Fibroblast of the aortic adventitia (primary cell): ENCODE measurements around the gene TEKT2. TPM values are rescaled to one million over a fixed set of nuclear protein-coding genes. Genes with fewer than 3 reads are reported as not detected.

Experiments
- DNase-seq: peaks from one replicate; pipeline ENCODE4 v3.0.0-alpha.2; 2010; ENCODE audit warnings: low read depth
- H3K4me3 ChIP-seq: 2 replicates; pipeline ENCODE4 v1.5.1; 2011; ENCODE audit warnings: low read depth, mild to moderate bottlenecking, control low read depth, low read length, moderate library complexity
- total RNA-seq: library from RNA; depleted of rRNA; stranded (reverse); fragments of >200 nt; gene quantifications from 2 replicates; pipeline ENCODE4 v1.2.3, GENCODE V29; 2012; ENCODE audit warnings: low replicate concordance
- TF ChIP-seq, protein P1 (sequence below): IDR thresholded peaks from 2 replicates; pipeline ENCODE4 v1.5.1; 2011; ENCODE audit warnings: mild to moderate bottlenecking, low read length, control low read depth, inconsistent platforms; ENCODE audit not compliant: insufficient read depth

Gene TEKT2
- total RNA-seq, 1 donor = 0.18 TPM

DNA sequence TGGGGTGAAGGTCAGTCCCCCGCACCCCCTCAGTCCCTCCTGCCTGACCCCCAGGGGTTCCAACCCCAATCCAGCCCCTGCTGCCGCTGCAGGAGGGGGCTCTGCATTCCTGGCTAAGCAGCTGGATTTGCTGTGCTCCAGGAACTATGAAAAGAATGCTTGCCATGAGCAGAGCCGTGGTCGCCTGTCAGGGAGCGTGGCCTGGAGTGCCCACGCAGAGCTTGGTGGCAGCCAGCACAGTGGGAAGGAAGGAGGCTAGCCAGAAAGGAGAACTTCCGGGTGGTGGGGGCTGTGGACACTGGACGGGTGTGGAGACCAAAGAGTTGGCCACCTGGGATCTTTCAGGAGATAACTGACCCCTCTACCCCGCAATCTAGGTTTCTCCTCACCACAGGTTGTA, 35.6 kb downstream of the TEKT2 start:
- no peak overlapping the region for H3K4me3 ChIP-seq
- DNase-seq = no peak
- TF ChIP-seq, protein P1, sequence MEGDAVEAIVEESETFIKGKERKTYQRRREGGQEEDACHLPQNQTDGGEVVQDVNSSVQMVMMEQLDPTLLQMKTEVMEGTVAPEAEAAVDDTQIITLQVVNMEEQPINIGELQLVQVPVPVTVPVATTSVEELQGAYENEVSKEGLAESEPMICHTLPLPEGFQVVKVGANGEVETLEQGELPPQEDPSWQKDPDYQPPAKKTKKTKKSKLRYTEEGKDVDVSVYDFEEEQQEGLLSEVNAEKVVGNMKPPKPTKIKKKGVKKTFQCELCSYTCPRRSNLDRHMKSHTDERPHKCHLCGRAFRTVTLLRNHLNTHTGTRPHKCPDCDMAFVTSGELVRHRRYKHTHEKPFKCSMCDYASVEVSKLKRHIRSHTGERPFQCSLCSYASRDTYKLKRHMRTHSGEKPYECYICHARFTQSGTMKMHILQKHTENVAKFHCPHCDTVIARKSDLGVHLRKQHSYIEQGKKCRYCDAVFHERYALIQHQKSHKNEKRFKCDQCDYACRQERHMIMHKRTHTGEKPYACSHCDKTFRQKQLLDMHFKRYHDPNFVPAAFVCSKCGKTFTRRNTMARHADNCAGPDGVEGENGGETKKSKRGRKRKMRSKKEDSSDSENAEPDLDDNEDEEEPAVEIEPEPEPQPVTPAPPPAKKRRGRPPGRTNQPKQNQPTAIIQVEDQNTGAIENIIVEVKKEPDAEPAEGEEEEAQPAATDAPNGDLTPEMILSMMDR = no peak

DNA sequence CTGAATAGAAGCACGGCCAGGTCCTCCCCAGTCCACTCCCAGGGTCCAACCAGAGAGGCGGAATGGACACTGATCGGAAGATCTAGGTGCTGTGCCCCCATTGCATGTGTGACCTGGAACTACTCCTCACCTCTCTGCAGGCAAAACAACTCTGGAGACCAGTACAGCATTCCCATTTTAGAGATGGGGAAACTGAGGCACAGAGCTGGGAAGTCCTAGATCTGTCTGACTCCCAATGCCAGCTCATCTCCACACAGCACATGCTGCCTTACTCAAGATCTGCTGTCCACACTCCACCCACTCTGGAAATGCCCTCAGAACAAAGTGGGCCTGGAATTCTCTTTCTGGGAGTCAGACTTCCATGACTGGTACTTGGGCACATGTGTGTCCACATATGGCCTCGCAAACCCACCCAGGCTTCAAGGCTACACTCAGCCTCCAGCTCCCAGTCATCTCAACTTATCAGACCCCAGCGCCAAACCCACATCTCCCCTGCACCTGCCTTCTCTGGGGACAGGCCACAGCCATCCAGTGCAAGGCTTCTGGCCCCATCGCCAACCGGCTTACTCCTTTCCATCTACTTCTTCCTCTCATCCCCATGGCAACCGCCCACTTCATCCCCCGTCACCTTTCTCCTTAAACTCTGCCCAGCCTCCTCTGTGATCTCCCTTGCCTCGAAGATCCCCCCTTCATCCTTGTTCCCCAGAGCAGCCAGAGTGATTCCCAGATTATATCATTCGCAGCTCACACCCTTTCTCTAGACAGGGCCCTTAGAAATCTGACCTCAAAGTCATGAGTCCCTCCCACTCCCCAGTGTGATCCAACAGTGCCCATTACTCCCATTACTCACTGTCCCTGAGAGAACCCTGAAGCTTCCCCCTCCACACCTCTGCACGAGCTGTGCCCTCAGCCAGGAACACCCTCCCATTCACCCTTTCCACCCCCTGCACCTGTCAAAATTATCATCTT, 38.5 kb downstream of the TEKT2 start:
- no peak for DNase-seq
- TF ChIP-seq, protein P1 = no peak
- H3K4me3 ChIP-seq = no peak overlapping the region

DNA sequence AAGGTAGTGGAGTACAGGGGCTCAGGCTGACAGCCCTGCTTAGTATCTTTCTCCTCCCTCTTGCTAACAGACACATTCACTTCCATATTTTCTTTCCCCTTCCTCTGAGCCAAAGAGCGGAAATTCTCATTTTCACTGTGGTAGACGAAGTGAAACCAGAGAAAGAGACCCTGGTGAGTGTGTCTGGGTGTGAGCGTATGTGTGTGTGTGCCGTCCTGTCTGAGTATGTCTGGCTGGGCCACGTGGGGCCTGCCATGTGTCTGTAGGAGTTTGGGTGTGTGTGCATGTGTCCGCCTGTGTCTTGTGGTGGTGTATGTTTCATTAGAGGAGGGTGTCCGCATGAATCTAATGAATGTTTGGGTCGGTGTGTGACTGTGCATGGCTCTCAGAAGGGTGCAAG, 39.5 kb downstream of the TEKT2 start:
- TF ChIP-seq, protein P1 = no peak
- no peak overlapping the region for H3K4me3 ChIP-seq
- no peak for DNase-seq

DNA sequence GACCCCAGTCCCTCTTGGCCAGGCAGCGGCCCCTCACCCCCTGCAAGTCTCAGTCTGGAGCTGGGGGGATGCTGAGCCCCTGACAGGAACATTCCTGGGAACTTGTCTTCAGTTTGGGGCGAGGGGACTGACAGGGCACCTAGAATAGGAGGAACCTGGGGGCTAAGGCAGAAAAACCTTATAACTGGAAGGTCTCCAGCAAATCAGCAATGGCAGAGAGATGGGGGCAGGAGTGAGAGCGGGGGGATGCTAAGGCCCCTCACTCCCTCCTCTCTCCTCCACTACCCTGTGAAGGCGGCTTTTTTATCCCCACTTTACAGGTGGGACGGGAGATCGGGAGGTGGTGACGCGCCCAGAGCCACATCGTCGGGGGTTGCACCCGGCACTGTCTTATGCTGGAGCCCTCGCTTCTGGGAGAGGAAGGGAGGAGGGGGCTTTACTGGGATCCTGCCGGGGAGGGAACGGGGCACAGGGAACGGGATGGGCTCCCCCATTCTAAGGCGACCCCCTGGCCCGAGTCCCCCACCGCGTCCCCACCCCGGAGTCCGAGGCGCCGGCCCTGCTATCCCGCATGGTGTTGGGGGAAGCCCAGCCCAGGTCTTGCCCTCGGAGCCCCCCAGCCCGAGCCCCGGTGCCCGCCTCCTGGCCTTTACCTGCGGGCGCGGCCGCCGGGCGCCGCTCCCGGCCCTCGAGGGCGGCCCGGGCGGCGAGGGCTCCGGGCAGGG, 40.7 kb downstream of the TEKT2 start:
- peak overlapping the region; percentile 22 for H3K4me3 ChIP-seq
- TF ChIP-seq, protein P1 = no peak
- DNase-seq = no peak

DNA sequence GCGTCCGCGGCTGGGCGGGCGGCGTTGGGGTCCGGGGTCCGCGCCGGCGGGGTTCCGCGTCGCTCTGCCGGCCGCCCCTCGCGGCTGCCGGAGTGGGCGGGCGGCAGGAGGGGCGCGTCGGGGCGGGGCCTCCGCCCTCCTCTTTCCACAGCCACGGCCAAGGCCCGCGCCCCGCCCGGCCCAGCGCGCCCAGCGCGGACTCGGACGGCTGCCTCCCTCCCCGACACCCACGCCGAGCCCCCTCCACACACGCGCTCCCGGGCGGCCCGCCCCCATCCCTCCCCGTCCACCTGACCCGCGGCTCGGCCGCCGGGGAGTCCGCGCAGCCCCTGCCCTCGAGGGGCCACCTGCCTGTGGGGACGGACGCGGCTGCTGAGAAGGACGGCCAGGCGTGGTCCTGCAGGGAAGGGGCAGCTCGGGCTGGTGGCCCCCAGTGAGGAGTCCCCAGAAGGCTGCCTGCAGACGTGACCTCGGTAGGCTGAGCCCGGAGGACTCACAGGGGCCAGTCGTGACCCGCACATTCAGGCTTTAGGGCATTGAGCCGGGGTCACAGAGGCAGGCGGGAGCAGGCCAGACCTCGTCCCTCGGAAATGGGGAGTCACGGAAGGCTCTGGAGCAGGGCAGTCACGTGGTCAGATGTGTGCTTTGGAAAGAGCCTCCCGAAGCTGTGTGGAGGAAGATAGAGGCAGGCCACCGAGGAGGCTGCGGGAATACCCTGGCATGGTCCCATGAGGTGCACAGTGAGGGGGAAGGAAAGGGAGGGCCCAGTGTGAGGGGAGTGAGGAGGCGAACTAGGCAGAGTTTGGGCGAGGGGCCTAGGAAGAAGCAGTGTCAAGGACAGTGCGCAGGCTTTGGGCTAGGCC, 41.5 kb downstream of the TEKT2 start, which contains the start of gene COL8A2:
Gene COL8A2, minus strand, starts transcription at position 94 of the 863 bp plus-strand sequence. CDS start 24,980 bp downstream, outside the sequence.
- TF ChIP-seq, protein P1 = no peak
- DNase-seq = no peak
- peak within 1 kb of the TSS; percentile 28 for H3K4me3 ChIP-seq
